ENCODE data around the gene CYB561D1.

Gene CYB561D1

DNA sequence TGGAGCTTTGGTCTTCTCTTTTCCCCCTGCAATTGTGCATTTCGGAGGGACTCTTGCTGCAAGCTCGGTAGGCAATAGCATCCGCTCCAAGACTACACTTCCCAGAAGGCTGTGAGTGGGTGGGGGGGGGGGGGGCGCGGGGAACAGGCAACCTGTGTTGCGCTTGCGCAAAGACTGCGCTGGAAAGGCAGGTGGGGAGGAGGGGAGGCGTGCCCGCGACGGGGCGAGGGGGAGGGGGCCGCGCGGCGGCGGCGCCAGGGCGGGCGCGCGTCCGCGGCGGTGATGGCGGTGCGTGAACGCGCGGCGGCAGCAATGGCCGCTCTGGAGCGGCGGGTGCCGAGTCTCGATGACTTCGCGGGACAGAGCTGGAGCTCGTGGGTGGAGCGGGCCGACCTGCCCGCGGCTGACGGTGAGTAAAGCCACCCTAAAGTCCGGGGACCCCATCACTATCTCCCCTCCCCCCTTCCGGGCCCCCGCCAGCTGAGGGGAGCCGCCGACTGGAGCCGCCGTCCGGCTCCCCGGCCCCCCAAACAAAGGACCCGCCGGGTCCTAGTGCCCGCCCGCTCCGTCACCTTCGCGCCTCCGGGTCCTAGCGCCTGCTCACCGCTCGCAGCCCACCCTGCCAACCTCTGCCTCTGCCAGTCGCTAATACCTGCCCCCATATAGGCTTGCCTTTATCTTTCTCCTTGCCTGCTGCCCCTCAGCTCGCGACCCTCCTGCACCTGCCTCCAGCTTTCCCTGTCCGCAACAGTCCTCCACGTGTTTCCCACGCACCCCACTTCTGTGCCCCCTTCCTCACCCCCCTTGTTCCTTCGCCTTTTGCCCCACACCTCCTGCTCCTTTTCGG is 10.0 kb upstream of the CYB561D1 start, which contains the start of gene ATXN7L2 (continued):
- TF ChIP-seq ZFP37 (tag by site-specific recombination; IDR thresholded peaks at IDR 0.05) (peak; percentile 98; the same call in 1 of the 2 replicates), ZNF140 (tag by site-specific recombination; IDR thresholded peaks at IDR 0.05) (no peak; the same call in 1 of the 2 replicates), ZNF510 (tag by site-specific recombination; IDR thresholded peaks at IDR 0.05; ENCODE audit: insufficient replicate concordance) (no peak), ZNF623 (tag by site-specific recombination; IDR thresholded peaks at IDR 0.05) (peak; percentile 51), HOXA7 (CRISPR knock-in tag; IDR thresholded peaks at IDR 0.05; ENCODE audit: borderline replicate concordance) (no peak), ZNF670 (tag by site-specific recombination; IDR thresholded peaks at IDR 0.05; ENCODE audit: low read depth) (no peak), MZF1 (tag by site-specific recombination; IDR thresholded peaks at IDR 0.05; ENCODE audit: borderline replicate concordance) (no peak), ZEB2 (tag by site-specific recombination; IDR thresholded peaks at IDR 0.05) (peak; percentile 95), ZBTB21 (tag by site-specific recombination; IDR thresholded peaks at IDR 0.05) (peak; percentile 86; the same call in 1 of the 2 replicates), ZNF175 (tag by site-specific recombination; IDR thresholded peaks at IDR 0.05) (no peak), ZNF335 (tag by site-specific recombination; conservative IDR thresholded peaks at IDR 0.05) (peak; percentile 96), ZNF37A (tag by site-specific recombination; IDR thresholded peaks at IDR 0.05) (peak; percentile 66; the same call in 1 of the 2 replicates), GLI2 (tag by site-specific recombination; IDR thresholded peaks at IDR 0.05; ENCODE audit: borderline replicate concordance, low read depth) (no peak), ZSCAN23 (tag by site-specific recombination; IDR thresholded peaks at IDR 0.05) (peak; percentile 95), ZNF843 (tag by site-specific recombination; IDR thresholded peaks at IDR 0.05) (peak; percentile 80), FEZF1 (tag by site-specific recombination; IDR thresholded peaks at IDR 0.05) (no peak), SCRT2 (tag by site-specific recombination; IDR thresholded peaks at IDR 0.05) (peak; percentile 63; the same call in 1 of the 2 replicates)
- TF ChIP-seq, protein P1, sequence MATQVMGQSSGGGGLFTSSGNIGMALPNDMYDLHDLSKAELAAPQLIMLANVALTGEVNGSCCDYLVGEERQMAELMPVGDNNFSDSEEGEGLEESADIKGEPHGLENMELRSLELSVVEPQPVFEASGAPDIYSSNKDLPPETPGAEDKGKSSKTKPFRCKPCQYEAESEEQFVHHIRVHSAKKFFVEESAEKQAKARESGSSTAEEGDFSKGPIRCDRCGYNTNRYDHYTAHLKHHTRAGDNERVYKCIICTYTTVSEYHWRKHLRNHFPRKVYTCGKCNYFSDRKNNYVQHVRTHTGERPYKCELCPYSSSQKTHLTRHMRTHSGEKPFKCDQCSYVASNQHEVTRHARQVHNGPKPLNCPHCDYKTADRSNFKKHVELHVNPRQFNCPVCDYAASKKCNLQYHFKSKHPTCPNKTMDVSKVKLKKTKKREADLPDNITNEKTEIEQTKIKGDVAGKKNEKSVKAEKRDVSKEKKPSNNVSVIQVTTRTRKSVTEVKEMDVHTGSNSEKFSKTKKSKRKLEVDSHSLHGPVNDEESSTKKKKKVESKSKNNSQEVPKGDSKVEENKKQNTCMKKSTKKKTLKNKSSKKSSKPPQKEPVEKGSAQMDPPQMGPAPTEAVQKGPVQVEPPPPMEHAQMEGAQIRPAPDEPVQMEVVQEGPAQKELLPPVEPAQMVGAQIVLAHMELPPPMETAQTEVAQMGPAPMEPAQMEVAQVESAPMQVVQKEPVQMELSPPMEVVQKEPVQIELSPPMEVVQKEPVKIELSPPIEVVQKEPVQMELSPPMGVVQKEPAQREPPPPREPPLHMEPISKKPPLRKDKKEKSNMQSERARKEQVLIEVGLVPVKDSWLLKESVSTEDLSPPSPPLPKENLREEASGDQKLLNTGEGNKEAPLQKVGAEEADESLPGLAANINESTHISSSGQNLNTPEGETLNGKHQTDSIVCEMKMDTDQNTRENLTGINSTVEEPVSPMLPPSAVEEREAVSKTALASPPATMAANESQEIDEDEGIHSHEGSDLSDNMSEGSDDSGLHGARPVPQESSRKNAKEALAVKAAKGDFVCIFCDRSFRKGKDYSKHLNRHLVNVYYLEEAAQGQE (tag by site-specific recombination; IDR thresholded peaks at IDR 0.05), result peak; percentile 77
- TF ChIP-seq, protein P2, sequence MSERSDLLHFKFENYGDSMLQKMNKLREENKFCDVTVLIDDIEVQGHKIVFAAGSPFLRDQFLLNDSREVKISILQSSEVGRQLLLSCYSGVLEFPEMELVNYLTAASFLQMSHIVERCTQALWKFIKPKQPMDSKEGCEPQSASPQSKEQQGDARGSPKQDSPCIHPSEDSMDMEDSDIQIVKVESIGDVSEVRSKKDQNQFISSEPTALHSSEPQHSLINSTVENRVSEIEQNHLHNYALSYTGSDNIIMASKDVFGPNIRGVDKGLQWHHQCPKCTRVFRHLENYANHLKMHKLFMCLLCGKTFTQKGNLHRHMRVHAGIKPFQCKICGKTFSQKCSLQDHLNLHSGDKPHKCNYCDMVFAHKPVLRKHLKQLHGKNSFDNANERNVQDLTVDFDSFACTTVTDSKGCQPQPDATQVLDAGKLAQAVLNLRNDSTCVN (tag by site-specific recombination; optimal IDR thresholded peaks at IDR 0.05), result peak; percentile 92
- TF ChIP-seq, protein P3, sequence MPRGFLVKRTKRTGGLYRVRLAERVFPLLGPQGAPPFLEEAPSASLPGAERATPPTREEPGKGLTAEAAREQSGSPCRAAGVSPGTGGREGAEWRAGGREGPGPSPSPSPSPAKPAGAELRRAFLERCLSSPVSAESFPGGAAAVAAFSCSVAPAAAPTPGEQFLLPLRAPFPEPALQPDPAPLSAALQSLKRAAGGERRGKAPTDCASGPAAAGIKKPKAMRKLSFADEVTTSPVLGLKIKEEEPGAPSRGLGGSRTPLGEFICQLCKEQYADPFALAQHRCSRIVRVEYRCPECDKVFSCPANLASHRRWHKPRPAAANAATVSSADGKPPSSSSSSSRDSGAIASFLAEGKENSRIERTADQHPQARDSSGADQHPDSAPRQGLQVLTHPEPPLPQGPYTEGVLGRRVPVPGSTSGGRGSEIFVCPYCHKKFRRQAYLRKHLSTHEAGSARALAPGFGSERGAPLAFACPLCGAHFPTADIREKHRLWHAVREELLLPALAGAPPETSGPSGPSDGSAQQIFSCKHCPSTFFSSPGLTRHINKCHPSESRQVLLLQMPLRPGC (tag by site-specific recombination; IDR thresholded peaks at IDR 0.05), result peak; percentile 84
- TF ChIP-seq, protein P4, sequence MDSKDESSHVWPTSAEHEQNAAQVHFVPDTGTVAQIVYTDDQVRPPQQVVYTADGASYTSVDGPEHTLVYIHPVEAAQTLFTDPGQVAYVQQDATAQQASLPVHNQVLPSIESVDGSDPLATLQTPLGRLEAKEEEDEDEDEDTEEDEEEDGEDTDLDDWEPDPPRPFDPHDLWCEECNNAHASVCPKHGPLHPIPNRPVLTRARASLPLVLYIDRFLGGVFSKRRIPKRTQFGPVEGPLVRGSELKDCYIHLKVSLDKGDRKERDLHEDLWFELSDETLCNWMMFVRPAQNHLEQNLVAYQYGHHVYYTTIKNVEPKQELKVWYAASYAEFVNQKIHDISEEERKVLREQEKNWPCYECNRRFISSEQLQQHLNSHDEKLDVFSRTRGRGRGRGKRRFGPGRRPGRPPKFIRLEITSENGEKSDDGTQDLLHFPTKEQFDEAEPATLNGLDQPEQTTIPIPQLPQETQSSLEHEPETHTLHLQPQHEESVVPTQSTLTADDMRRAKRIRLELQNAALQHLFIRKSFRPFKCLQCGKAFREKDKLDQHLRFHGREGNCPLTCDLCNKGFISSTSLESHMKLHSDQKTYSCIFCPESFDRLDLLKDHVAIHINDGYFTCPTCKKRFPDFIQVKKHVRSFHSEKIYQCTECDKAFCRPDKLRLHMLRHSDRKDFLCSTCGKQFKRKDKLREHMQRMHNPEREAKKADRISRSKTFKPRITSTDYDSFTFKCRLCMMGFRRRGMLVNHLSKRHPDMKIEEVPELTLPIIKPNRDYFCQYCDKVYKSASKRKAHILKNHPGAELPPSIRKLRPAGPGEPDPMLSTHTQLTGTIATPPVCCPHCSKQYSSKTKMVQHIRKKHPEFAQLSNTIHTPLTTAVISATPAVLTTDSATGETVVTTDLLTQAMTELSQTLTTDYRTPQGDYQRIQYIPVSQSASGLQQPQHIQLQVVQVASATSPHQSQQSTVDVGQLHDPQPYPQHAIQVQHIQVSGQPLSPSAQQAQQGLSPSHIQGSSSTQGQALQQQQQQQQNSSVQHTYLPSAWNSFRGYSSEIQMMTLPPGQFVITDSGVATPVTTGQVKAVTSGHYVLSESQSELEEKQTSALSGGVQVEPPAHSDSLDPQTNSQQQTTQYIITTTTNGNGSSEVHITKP (tag by site-specific recombination; IDR thresholded peaks at IDR 0.05), result peak; percentile 100
- TF ChIP-seq, protein P5, sequence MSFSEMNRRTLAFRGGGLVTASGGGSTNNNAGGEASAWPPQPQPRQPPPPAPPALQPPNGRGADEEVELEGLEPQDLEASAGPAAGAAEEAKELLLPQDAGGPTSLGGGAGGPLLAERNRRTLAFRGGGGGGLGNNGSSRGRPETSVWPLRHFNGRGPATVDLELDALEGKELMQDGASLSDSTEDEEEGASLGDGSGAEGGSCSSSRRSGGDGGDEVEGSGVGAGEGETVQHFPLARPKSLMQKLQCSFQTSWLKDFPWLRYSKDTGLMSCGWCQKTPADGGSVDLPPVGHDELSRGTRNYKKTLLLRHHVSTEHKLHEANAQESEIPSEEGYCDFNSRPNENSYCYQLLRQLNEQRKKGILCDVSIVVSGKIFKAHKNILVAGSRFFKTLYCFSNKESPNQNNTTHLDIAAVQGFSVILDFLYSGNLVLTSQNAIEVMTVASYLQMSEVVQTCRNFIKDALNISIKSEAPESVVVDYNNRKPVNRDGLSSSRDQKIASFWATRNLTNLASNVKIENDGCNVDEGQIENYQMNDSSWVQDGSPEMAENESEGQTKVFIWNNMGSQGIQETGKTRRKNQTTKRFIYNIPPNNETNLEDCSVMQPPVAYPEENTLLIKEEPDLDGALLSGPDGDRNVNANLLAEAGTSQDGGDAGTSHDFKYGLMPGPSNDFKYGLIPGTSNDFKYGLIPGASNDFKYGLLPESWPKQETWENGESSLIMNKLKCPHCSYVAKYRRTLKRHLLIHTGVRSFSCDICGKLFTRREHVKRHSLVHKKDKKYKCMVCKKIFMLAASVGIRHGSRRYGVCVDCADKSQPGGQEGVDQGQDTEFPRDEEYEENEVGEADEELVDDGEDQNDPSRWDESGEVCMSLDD (tag by site-specific recombination; IDR thresholded peaks at IDR 0.05), result peak; percentile 100
- TF ChIP-seq, protein P6, sequence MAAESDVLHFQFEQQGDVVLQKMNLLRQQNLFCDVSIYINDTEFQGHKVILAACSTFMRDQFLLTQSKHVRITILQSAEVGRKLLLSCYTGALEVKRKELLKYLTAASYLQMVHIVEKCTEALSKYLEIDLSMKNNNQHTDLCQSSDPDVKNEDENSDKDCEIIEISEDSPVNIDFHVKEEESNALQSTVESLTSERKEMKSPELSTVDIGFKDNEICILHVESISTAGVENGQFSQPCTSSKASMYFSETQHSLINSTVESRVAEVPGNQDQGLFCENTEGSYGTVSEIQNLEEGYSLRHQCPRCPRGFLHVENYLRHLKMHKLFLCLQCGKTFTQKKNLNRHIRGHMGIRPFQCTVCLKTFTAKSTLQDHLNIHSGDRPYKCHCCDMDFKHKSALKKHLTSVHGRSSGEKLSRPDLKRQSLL (tag by site-specific recombination; IDR thresholded peaks at IDR 0.05), result peak; percentile 83

All from HEK293 (cell line).